ENCODE results near the gene SNX25.
A peak's percentile ranks its signal among the peaks of the same experiment; 100 is the strongest.
"Not testable (repeated sequence)": the region's sequence is repeated elsewhere in the genome, so short reads cannot be mapped to it uniquely, and the experiment has no call there.

Gene SNX25

GRCh38 chr4:185309770-185310169, 100.4 kb downstream of the SNX25 start:
- no peak for DNase-seq

- DNase-seq, result no peak
Observed at GRCh38 chr4:185311113-185311888, 101.9 kb downstream of the SNX25 start.

GRCh38 chr4:185312699-185313098, 103.3 kb downstream of the SNX25 start:
- no peak for DNase-seq

GRCh38 chr4:185317462-185317861, 108.1 kb downstream of the SNX25 start:
- DNase-seq, result not testable (repeated sequence)

- peak; percentile 12 for DNase-seq
Observed at GRCh38 chr4:185317880-185318279, 108.5 kb downstream of the SNX25 start.

GRCh38 chr4:185318679-185319078, 109.3 kb downstream of the SNX25 start:
- DNase-seq, result peak; percentile 87

- DNase-seq, result no peak
Observed at GRCh38 chr4:185322803-185323202, 113.4 kb downstream of the SNX25 start.

- no peak for DNase-seq
Observed at GRCh38 chr4:185323606-185324005, 114.2 kb downstream of the SNX25 start.

- not testable (repeated sequence) for DNase-seq
Observed at GRCh38 chr4:185324361-185324760, 115.0 kb downstream of the SNX25 start.

- DNase-seq, result peak; percentile 14
Observed at GRCh38 chr4:185325721-185326120, 116.3 kb downstream of the SNX25 start.

GRCh38 chr4:185328586-185328985, 119.2 kb downstream of the SNX25 start:
- DNase-seq, result no peak

- not testable (repeated sequence) for DNase-seq
Observed at GRCh38 chr4:185329879-185330510, 120.6 kb downstream of the SNX25 start.

- no peak for DNase-seq
Observed at GRCh38 chr4:185332575-185333464, 123.4 kb downstream of the SNX25 start.

- peak; percentile 64 for DNase-seq
Observed at GRCh38 chr4:185334326-185334725, 124.9 kb downstream of the SNX25 start.

- DNase-seq, result no peak
Observed at GRCh38 chr4:185335579-185335978, 126.2 kb downstream of the SNX25 start.

GRCh38 chr4:185339941-185340340, 130.5 kb downstream of the SNX25 start:
- no peak for DNase-seq

GRCh38 chr4:185341377-185341776, 132.0 kb downstream of the SNX25 start:
- no peak for DNase-seq

- DNase-seq, result no peak
Observed at GRCh38 chr4:185341841-185342240, 132.4 kb downstream of the SNX25 start.

- DNase-seq, result no peak
Observed at GRCh38 chr4:185343726-185344581, 134.6 kb downstream of the SNX25 start.

GRCh38 chr4:185344743-185345538, 135.5 kb downstream of the SNX25 start:
- DNase-seq, result no peak

- no peak for DNase-seq
Observed at GRCh38 chr4:185346975-185347601, 137.7 kb downstream of the SNX25 start.

All from hematopoietic multipotent progenitor cell treated with erythropoietin and hydrocortisone succinate and interleukin-3 and kit ligand, for 8 days (in vitro differentiated cells).